Measurements from ENCODE around the gene SLC37A1.

SLC37A1 gene

DNA sequence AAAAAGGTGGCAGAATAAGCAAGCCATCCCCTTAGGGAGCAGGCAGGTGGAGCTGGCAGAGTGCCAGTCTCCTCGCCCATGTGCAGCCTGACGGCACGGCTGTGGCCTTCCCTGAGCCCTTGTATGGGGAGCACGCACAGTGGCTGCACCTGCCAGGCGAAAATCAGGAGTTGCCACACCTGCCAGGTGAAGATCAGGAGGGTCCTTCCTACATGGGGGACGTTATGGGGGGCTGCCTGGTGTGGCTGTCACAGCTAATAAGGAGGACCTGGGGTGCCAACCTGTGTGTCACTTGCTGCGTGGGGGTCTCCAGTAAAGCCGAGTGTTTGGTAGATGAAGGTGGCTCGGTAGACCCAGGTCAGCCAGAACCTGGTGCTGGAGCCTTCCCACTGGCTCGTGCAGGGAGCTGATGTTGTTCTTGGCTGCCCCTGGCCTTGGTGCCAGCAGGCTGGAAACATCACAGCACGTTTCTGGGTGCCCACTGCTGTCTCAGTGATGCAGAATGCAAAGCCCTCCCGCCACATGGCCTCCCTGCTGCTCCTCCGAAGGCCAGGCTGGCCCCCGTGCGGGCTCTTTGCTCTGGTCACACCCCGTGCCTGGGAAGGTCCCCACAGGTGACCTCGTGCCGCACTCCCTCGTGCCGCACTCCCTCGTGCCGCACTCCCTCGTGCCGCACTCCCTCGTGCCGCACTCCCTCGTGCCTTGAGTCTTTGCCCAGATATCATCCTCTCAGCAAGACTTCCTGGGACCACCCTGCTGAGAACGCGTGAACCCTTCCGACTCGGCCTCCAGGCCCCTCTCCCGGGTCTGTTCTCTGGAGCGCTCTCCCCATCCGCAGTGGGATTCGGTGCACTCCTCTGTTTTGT lies 55.4 kb downstream of the SLC37A1 start:
- WGBS, 2 experiments (ENCODE audit: insufficient coverage in 2 of 2), result 89 to 92% methylated on average over 30 to 33 of the region's 35 CpGs

DNA sequence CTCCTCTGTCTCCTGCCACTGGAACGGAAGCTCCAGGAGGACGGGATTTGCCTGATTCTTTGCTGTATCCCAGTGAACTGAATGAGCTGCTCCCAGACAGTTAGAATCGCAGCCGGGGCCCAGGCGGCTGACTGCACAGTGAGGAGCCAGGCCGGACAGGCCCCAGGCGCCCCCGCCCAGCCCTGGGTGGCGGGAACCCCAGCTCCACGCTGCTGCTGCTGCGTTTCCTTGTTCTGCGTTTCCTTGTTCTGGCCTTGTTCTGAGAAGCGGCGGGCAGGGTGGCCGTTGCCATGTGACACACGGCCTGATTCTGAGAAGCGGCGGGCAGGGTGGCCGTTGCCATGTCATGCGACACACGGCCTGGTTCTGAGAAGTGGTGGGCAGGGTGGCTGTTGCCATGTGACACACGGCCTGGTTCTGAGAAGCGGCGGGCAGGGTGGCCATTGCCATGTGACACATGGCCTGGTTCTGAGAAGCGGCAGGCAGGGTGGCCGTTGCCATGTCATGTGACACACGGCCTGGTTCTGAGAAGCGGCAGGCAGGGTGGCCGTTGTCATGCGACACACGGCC lies 56.2 kb downstream of the SLC37A1 start:
- no peaks in the 10 kb centered on the region for H3K36me3 ChIP-seq (ENCODE audit: control insufficient read depth, insufficient read depth, low read length)
- WGBS, 2 experiments (ENCODE audit: insufficient coverage in 2 of 2), result 89 to 91% methylated on average over 18 to 31 of the region's 31 CpGs
- H3K4me1 ChIP-seq (ENCODE audit: control insufficient read depth, insufficient read depth, low read length, poor library complexity, severe bottlenecking), result peaks cover 6% of the 10 kb centered on the region
- H3K9me3 ChIP-seq (ENCODE audit: control insufficient read depth, low read length), result no peaks in the 10 kb centered on the region
- no peak overlapping the region for H3K4me3 ChIP-seq (ENCODE audit: extremely low read depth, insufficient read depth, low read length, poor library complexity, severe bottlenecking)
- no peak overlapping the region for H3K27ac ChIP-seq (ENCODE audit: low read depth, low read length, severe bottlenecking)

More for the DNA sequence above, 55.4 kb downstream of the SLC37A1 start:
- Histone ChIP-seq H3K9me3 (ENCODE audit: control insufficient read depth, low read length) (no peaks in the 10 kb centered on the region), H3K27ac (ENCODE audit: low read depth, low read length, severe bottlenecking) (no peak overlapping the region), H3K36me3 (ENCODE audit: control insufficient read depth, insufficient read depth, low read length) (no peaks in the 10 kb centered on the region), H3K4me1 (ENCODE audit: control insufficient read depth, insufficient read depth, low read length, poor library complexity, severe bottlenecking) (peaks cover 6% of the 10 kb centered on the region), H3K4me3 (ENCODE audit: extremely low read depth, insufficient read depth, low read length, poor library complexity, severe bottlenecking) (no peak overlapping the region)

DNA sequence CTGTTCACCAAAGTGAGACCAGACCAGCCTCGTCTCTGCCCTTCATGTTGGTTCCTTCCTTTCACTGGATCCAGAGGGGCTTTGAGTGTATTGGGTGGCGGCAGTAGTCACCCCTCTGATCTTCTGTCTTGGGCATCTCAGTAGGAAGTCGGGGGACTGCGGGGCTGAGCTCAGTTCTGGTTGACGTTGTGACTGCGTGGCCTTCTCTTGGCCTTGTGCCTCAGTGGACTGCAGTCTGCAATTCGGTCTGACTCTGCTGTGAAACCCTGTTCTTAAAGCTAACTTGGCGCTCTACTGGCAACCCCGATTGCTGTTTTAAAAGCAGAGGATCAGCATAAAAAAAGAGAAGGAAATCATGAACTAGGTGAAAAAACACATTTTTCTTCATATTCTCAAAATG lies 56.7 kb downstream of the SLC37A1 start:
- no peaks in the 10 kb centered on the region for H3K9me3 ChIP-seq (ENCODE audit: control insufficient read depth, low read length)

DNA sequence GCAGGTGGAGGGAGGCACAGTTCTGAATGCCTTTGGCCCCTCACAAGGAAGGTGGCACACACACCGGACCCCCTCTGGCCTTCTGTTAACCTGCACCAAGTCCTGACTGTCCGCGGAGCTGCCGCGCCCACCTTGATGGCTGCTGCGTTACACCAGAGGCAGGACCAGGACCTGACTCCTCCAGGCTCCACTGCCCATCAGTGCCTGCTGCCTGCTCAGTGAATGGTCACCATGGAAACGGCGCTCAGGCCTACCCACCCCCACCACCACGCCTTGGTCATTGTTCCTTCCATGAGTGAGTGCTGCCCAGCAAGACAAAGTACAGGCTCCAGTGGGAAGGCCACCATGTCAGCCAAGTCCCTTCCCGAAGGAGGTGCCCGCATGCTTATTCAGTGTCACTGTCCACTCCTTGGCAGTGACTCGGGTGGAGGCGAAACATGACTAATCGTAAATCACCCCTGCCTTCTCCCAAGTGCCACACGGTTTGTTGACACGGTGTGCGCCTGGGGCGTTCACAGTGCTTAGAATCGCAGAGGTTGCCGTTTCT lies 57.3 kb downstream of the SLC37A1 start:
- H3K27ac ChIP-seq (ENCODE audit: low read depth, low read length, severe bottlenecking), result no peak overlapping the region
- WGBS, 2 experiments (ENCODE audit: insufficient coverage in 2 of 2), result 83 to 85% methylated on average over 17 to 20 of the region's 20 CpGs
- no peaks in the 10 kb centered on the region for H3K9me3 ChIP-seq (ENCODE audit: control insufficient read depth, low read length)
- H3K36me3 ChIP-seq (ENCODE audit: control insufficient read depth, insufficient read depth, low read length), result no peaks in the 10 kb centered on the region
- H3K4me1 ChIP-seq (ENCODE audit: control insufficient read depth, insufficient read depth, low read length, poor library complexity, severe bottlenecking), result peaks cover 6% of the 10 kb centered on the region
- no peak overlapping the region for H3K4me3 ChIP-seq (ENCODE audit: extremely low read depth, insufficient read depth, low read length, poor library complexity, severe bottlenecking)

More for the DNA sequence above, 56.7 kb downstream of the SLC37A1 start:
- 90 to 94% methylated on average over 8 of the region's 9 CpGs for WGBS, 2 experiments (ENCODE audit: insufficient coverage in 2 of 2)
- Histone ChIP-seq H3K4me3 (ENCODE audit: extremely low read depth, insufficient read depth, low read length, poor library complexity, severe bottlenecking) (no peak overlapping the region), H3K36me3 (ENCODE audit: control insufficient read depth, insufficient read depth, low read length) (no peaks in the 10 kb centered on the region), H3K27ac (ENCODE audit: low read depth, low read length, severe bottlenecking) (no peak overlapping the region), H3K4me1 (ENCODE audit: control insufficient read depth, insufficient read depth, low read length, poor library complexity, severe bottlenecking) (peaks cover 6% of the 10 kb centered on the region)

DNA sequence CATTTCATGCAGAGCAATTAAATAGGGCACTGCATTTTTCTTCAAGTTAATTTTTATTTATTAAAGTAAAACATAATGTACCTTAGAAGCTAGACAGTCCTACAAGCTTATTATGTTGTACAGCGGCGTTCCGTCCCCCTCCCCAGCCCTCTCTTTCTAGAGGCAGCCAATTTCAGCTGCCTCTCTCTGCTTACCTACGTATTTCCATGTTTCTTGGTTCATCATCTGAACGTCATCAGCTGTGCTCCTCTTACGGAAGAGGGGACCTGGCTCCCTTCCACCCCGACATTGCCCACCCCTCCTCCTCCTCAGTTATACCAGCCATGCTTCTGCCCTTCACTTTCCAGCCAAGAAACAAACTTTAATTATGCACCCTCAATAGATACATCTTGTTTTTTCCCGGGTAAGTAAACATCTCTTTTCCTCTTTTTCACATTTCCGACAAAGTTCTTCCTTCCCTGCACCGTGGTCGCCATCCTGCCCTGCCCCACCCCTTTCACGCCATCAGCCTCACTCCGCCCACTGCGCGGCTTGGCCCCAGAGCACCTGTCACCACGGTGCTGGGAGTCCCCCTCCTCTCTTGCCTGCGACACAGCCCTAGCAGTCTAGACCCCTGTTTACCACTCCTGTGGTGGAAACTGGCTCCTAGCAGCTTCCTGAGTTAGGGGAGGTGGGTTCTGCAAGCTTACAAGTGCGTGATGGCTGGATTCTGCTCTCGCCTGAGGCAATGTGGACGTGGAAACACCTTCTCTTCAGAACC lies 57.9 kb downstream of the SLC37A1 start:
- Histone ChIP-seq H3K9me3 (ENCODE audit: control insufficient read depth, low read length) (no peaks in the 10 kb centered on the region), H3K36me3 (ENCODE audit: control insufficient read depth, insufficient read depth, low read length) (no peaks in the 10 kb centered on the region), H3K4me1 (ENCODE audit: control insufficient read depth, insufficient read depth, low read length, poor library complexity, severe bottlenecking) (peaks cover 6% of the 10 kb centered on the region), H3K27ac (ENCODE audit: low read depth, low read length, severe bottlenecking) (no peak overlapping the region), H3K4me3 (ENCODE audit: extremely low read depth, insufficient read depth, low read length, poor library complexity, severe bottlenecking) (no peak overlapping the region)
- WGBS, 2 experiments (ENCODE audit: insufficient coverage in 2 of 2), result 93 to 95% methylated on average over 12 to 15 of the region's 20 CpGs

DNA sequence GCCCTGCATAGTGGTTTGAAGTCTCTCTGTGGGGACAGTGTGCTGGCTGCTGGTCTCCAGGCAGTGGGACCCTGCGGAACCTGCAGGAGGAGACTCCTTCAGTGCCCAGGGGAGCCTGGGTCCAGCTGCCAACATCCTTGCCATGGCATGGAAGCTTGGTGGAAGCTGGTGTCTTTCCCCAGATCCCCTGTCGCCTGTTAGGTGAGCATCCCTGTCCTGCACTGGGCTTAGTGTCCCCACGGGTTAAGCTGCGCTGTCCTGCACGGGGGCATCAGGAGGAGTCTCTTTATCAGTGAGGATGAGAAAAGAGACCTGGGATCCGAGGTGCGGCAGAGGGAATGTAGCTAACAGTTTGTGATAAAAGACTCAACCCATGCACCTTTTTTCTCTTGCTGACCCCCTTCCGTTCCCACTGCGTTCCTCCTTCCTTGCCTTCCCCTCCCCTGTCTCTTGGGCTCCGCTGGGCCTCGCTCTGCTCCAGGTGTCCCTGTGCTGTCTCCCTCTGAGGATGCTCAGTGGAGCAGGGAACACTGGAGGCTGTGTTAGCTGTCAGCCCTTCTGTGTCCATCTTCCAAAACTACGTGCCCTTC lies 59.3 kb downstream of the SLC37A1 start:
- no peaks in the 10 kb centered on the region for H3K36me3 ChIP-seq (ENCODE audit: control insufficient read depth, insufficient read depth, low read length)
- no peaks in the 10 kb centered on the region for H3K9me3 ChIP-seq (ENCODE audit: control insufficient read depth, low read length)
- peaks cover 6% of the 10 kb centered on the region for H3K4me1 ChIP-seq (ENCODE audit: control insufficient read depth, insufficient read depth, low read length, poor library complexity, severe bottlenecking)
- no peak overlapping the region for H3K27ac ChIP-seq (ENCODE audit: low read depth, low read length, severe bottlenecking)
- WGBS, 2 experiments (ENCODE audit: insufficient coverage in 2 of 2), result 92 to 98% methylated on average over 7 to 11 of the region's 12 CpGs
- no peak overlapping the region for H3K4me3 ChIP-seq (ENCODE audit: extremely low read depth, insufficient read depth, low read length, poor library complexity, severe bottlenecking)

DNA sequence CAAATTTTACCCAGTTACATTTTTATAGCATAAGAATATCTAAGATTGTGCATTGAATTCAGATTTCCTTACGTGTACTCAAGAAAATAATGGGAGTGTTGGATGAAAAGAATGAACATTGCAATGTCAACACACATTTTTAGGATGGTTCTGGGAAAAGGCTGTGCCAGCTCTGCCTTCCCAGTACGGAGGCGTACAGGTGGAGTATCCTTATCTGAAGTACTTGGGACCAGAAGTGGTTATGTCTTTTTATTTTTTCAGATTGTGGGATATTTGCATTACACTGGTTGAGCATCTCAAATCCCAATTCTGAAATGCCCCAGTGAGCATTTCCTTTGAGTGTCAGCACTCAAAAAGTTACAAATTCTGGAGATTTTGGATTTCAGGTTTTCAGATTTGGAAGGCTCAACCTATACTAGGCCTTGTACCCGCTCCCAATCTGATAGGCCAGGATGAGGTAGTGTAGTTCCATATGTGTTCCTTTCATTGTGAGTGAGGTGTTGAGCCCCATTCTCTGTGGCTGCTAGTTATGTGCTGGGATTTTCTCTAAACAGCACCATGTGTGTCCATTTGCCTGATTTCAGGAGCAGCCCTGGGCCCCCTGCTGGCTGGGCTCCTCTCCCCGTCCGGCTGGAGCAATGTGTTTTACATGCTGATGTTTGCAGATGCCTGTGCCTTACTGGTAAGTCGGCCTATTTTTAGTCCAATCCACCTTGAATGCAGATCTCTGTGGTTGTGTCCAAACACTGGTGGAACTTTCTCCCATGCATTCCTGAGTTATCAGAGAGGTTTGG lies 60.8 kb downstream of the SLC37A1 start:
- Histone ChIP-seq H3K27ac (ENCODE audit: low read depth, low read length, severe bottlenecking) (no peak overlapping the region), H3K4me3 (ENCODE audit: extremely low read depth, insufficient read depth, low read length, poor library complexity, severe bottlenecking) (no peak overlapping the region), H3K36me3 (ENCODE audit: control insufficient read depth, insufficient read depth, low read length) (no peaks in the 10 kb centered on the region), H3K9me3 (ENCODE audit: control insufficient read depth, low read length) (no peaks in the 10 kb centered on the region), H3K4me1 (ENCODE audit: control insufficient read depth, insufficient read depth, low read length, poor library complexity, severe bottlenecking) (peaks cover 6% of the 10 kb centered on the region)
- WGBS, 2 experiments (ENCODE audit: insufficient coverage in 2 of 2), result 78 to 85% methylated on average over 3 to 6 of the region's 7 CpGs

DNA sequence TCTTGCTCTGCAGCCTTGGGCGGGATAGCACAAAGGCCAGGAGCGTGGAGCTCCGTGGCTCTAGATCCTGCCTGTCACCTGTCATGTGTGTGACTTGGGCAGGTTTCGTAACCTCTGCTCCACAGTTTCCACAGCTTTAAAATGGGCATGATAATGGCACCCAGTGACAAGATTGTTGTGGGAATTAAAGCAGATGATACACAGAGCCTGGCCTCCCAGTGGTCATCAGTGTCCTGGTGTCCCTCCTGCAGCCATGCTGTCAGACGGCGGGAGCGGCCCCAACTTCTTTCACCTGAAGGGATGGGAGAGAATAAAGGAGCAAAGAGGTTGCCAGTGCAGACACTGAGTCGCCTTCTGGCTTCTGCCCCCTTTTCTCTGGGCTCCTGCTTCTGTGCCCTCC lies 61.5 kb downstream of the SLC37A1 start:
- WGBS, 2 experiments (ENCODE audit: insufficient coverage in 2 of 2), result 90 to 94% methylated on average over 4 to 6 of the region's 8 CpGs
- Histone ChIP-seq H3K36me3 (ENCODE audit: control insufficient read depth, insufficient read depth, low read length) (no peaks in the 10 kb centered on the region), H3K4me1 (ENCODE audit: control insufficient read depth, insufficient read depth, low read length, poor library complexity, severe bottlenecking) (peaks cover 6% of the 10 kb centered on the region), H3K9me3 (ENCODE audit: control insufficient read depth, low read length) (no peaks in the 10 kb centered on the region), H3K27ac (ENCODE audit: low read depth, low read length, severe bottlenecking) (no peak overlapping the region), H3K4me3 (ENCODE audit: extremely low read depth, insufficient read depth, low read length, poor library complexity, severe bottlenecking) (no peak overlapping the region)

DNA sequence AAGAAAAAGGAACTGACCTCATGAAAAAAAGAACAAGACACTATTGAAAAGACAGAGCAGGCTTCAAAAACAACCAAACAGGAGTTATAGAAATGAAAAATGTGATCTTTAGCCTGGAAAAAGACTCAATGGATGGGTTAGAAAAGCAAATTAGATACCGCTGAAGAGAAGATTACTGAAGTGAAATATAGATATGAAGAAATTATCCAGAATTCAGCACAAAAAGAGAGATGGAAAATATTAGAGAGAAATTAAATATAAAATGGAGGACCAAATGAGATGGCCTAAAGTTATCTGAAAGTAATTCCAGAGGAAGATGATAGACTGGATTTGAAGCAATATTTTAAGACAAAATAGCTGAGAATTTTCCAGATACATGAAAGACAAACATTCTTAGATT lies 63.0 kb downstream of the SLC37A1 start:
- WGBS, 2 experiments (ENCODE audit: insufficient coverage in 2 of 2), result 83 to 100% methylated on average over 1 of the region's 1 CpG
- Histone ChIP-seq H3K36me3 (ENCODE audit: control insufficient read depth, insufficient read depth, low read length) (no peaks in the 10 kb centered on the region), H3K9me3 (ENCODE audit: control insufficient read depth, low read length) (no peaks in the 10 kb centered on the region), H3K4me3 (ENCODE audit: extremely low read depth, insufficient read depth, low read length, poor library complexity, severe bottlenecking) (no peak overlapping the region), H3K4me1 (ENCODE audit: control insufficient read depth, insufficient read depth, low read length, poor library complexity, severe bottlenecking) (no peaks in the 10 kb centered on the region), H3K27ac (ENCODE audit: low read depth, low read length, severe bottlenecking) (no peak overlapping the region)

DNA sequence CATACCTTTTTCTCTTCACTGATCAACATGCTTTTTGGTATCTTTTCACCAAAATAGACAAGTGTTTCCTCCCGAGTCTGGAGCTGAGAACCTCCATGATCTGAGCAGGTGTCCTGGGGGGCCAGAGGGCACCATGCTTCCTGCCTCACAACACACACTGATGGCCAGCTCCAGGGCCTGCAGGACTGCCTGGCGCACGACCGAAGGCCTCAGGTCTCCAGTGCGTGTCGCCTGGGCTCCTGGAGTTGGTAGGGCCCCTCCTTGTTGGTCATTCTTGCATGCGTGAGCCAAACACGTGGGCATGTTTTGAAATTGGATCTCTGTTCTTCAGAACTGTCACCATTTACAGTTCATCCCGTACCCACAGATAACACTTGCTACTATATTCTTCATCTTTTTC lies 64.4 kb downstream of the SLC37A1 start:
- WGBS, 2 experiments (ENCODE audit: insufficient coverage in 2 of 2), result 86 to 90% methylated on average over 9 of the region's 9 CpGs
- no peak overlapping the region for H3K27ac ChIP-seq (ENCODE audit: low read depth, low read length, severe bottlenecking)
- H3K4me3 ChIP-seq (ENCODE audit: extremely low read depth, insufficient read depth, low read length, poor library complexity, severe bottlenecking), result no peak overlapping the region
- H3K4me1 ChIP-seq (ENCODE audit: control insufficient read depth, insufficient read depth, low read length, poor library complexity, severe bottlenecking), result no peaks in the 10 kb centered on the region
- no peaks in the 10 kb centered on the region for H3K9me3 ChIP-seq (ENCODE audit: control insufficient read depth, low read length)
- no peaks in the 10 kb centered on the region for H3K36me3 ChIP-seq (ENCODE audit: control insufficient read depth, insufficient read depth, low read length)
